ENCODE results near the gene PACS1. TPM values are rescaled to one million over a fixed set of nuclear protein-coding genes. Genes with fewer than 3 reads are reported as not detected.

The PACS1 gene
- total RNA-seq, 1 experiment from 2014 or later, result 41.1 TPM

- TF ChIP-seq SRF (IDR thresholded peaks at IDR 0.05; ENCODE audit: low read depth) (no peak), CTCF (IDR thresholded peaks at IDR 0.05 in 2 of 3, conservative IDR thresholded peaks at IDR 0.05 in 1 of 3; ENCODE audit: borderline replicate concordance in 1 of 3, insufficient read depth in 1 of 3, low read depth in 2 of 3, low read length in 2 of 3) (no peak), YY1 (IDR thresholded peaks at IDR 0.05; ENCODE audit: extremely low read depth, insufficient replicate concordance, low read depth, low read length) (no peak), ZNF274 (IDR thresholded peaks at IDR 0.05; ENCODE audit: low read depth, low read length) (no peak), JUND (IDR thresholded peaks at IDR 0.05) (no peak), MAX (IDR thresholded peaks at IDR 0.05) (no peak), SP1 (IDR thresholded peaks at IDR 0.05; ENCODE audit: low read depth) (no peak), CBX3 (IDR thresholded peaks at IDR 0.05; ENCODE audit: low read depth) (no peak), EZH2 (IDR thresholded peaks at IDR 0.05) (no peak), CEBPB (IDR thresholded peaks at IDR 0.05; ENCODE audit: low read depth) (no peak), ZBTB33 (IDR thresholded peaks at IDR 0.05; ENCODE audit: extremely low read depth, insufficient replicate concordance, low read length) (no peak), EGR1 (IDR thresholded peaks at IDR 0.05; ENCODE audit: low read depth) (no peak), POLR2AphosphoS5 (IDR thresholded peaks at IDR 0.05; ENCODE audit: low read depth, low read length) (no peak), RAD21 (IDR thresholded peaks at IDR 0.05; ENCODE audit: low read depth) (no peak), SIN3A (IDR thresholded peaks at IDR 0.05; ENCODE audit: low read depth) (no peak), ELF1 (IDR thresholded peaks at IDR 0.05; ENCODE audit: borderline replicate concordance, low read depth) (no peak), REST (IDR thresholded peaks at IDR 0.05; ENCODE audit: low read depth) (no peak), EZH2phosphoT487 (IDR thresholded peaks at IDR 0.05; ENCODE audit: borderline replicate concordance) (no peak)
- TF ChIP-seq, protein P1, sequence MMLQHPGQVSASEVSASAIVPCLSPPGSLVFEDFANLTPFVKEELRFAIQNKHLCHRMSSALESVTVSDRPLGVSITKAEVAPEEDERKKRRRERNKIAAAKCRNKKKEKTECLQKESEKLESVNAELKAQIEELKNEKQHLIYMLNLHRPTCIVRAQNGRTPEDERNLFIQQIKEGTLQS (IDR thresholded peaks at IDR 0.05), result no peak
- Histone ChIP-seq H3K4me3 (replicated peaks in 1 of 2; ENCODE audit: low read depth in 1 of 2, low read length in 2 of 2) (no peak overlapping the region), H3K79me2 (ENCODE audit: insufficient read depth, low read length) (no peaks in the 10 kb centered on the region), H3K9ac (ENCODE audit: low read length) (no peak overlapping the region), H3K36me3 (ENCODE audit: control insufficient read depth in 1 of 2, insufficient read depth in 2 of 2, low read length in 2 of 2) (peaks cover 0 to 2% of the 10 kb centered on the region in 2 experiments; a peak in 1 of 4 replicates), H4K20me1 (ENCODE audit: insufficient read depth) (no peaks in the 10 kb centered on the region), H3K4me1 (ENCODE audit: control insufficient read depth in 1 of 2, insufficient read depth in 2 of 2, low read length in 2 of 2) (no peaks in the 10 kb centered on the region), H3K9me3 (ENCODE audit: control insufficient read depth in 1 of 2, insufficient read depth in 1 of 2, low read depth in 1 of 2, low read length in 2 of 2) (no peaks in the 10 kb centered on the region), H2AFZ (ENCODE audit: low read depth, low read length, poor library complexity, severe bottlenecking) (no peak overlapping the region), H3K27ac (ENCODE audit: low read depth, low read length) (no peak overlapping the region), H3K27me3 (ENCODE audit: insufficient read depth, low read length) (no peaks in the 10 kb centered on the region), H3K4me2 (ENCODE audit: low read length) (no peak overlapping the region), H3K9me2 (ENCODE audit: insufficient read depth) (no peaks in the 10 kb centered on the region)
- RAD21 ChIA-PET (ENCODE audit: low non-redundant PET in 1 of 2, low total read pairs in 2 of 2, uncharacterized antibody in 2 of 2, unreplicated experiment in 2 of 2), result no interaction called here
- ATAC-seq (no peak), DNase-seq (ENCODE audit: low read depth, low spot score) (no peak)
- POLR2A ChIA-PET, result no interaction called here
- CTCF ChIA-PET, result no interaction called here
- BruUV-seq (replicated peaks), result no TSS peak
- intact Hi-C loops (cut with micrococcal nuclease), result no loop called here
Measured at GRCh38 chr11:66216911-66217310, 146.8 kb downstream of the PACS1 start.

Data from HCT116 (cell line).